Measurements from ENCODE around the gene USP33. TPM values are rescaled to one million over a fixed set of nuclear protein-coding genes. Genes with fewer than 3 reads are reported as not detected.

USP33 gene
- total RNA-seq, 1 experiment from 2014 or later: 51.5 TPM

GRCh38 chr1:77776007-77776700 lies 16.5 kb upstream of the USP33 start:
- DNase-seq: no peak
- no peak overlapping the region for H3K56ac ChIP-seq (ENCODE audit: insufficient read length, low read depth, low read length)
- Mint-ChIP-seq H3K4me1 (peaks cover 7 to 14% of the 10 kb centered on the region in 2 experiments), H3K4me3 (no peak overlapping the region), H3K27me3 (ENCODE audit: low read depth) (peaks cover 2% of the 10 kb centered on the region; the same call in 1 of the 2 replicates), H3K36me3 (ENCODE audit: insufficient read depth in 1 of 3, low read depth in 3 of 3) (no peaks in the 10 kb centered on the region), H3K9me3 (no peaks in the 10 kb centered on the region), H3K27ac (peak overlapping the region in 1 of 3 experiments; percentile 28; a peak in 1 of 7 replicates)
- H2BK5ac ChIP-seq (ENCODE audit: insufficient read length, low read length): no peak overlapping the region
- H3T11ph ChIP-seq (ENCODE audit: low read length): no peak overlapping the region
- H3K9me3 ChIP-seq (ENCODE audit: control insufficient read depth, low read depth, low read length): no peaks in the 10 kb centered on the region
- no peaks in the 10 kb centered on the region for H4K20me1 ChIP-seq (ENCODE audit: control insufficient read depth, insufficient read depth, insufficient read length)
- no peak overlapping the region for H2BK12ac ChIP-seq (ENCODE audit: insufficient read length, low read depth, low read length)
- no peaks in the 10 kb centered on the region for H3K79me1 ChIP-seq (ENCODE audit: insufficient read depth, low read depth, low read length, poor library complexity, severe bottlenecking)
- no peaks in the 10 kb centered on the region for H3K79me2 ChIP-seq (ENCODE audit: insufficient read depth, low read length)
- H2BK20ac ChIP-seq (ENCODE audit: low read depth, low read length, poor library complexity, severe bottlenecking): no peak overlapping the region
- no peak overlapping the region for H4K91ac ChIP-seq (ENCODE audit: insufficient read length, low read depth, low read length)
- no peak overlapping the region for H3K9ac ChIP-seq (ENCODE audit: extremely low read depth, insufficient read length, low read length)
- WGBS (ENCODE audit: extremely low coverage, insufficient read length, low lambda C conversion rate): no CpG with 5 or more reads among the region's 7 CpGs
- no peak overlapping the region for H3K27ac ChIP-seq (ENCODE audit: insufficient read length, low read depth, low read length)
- no peak overlapping the region for H3K4ac ChIP-seq (ENCODE audit: low read depth, low read length)
- H2BK120ac ChIP-seq (ENCODE audit: low read depth, low read length, poor library complexity, severe bottlenecking): no peak overlapping the region
- no peak overlapping the region for H2BK15ac ChIP-seq (ENCODE audit: low read depth, low read length)
- H3K23me2 ChIP-seq (ENCODE audit: insufficient read length, low read depth, low read length, poor library complexity, severe bottlenecking): peaks cover 7% of the 10 kb centered on the region
- H3K14ac ChIP-seq (ENCODE audit: insufficient read depth, low read length): no peak overlapping the region
- no peak for TF ChIP-seq CTCF (conservative IDR thresholded peaks at IDR 0.05)
- no peak overlapping the region for H3K23ac ChIP-seq (ENCODE audit: insufficient read length, low read depth, low read length)
- no peaks in the 10 kb centered on the region for H3K4me1 ChIP-seq (ENCODE audit: insufficient read depth, low read length)
- no peak overlapping the region for H3K18ac ChIP-seq (ENCODE audit: insufficient read length, low read depth, low read length)
- no peak overlapping the region for H4K5ac ChIP-seq (ENCODE audit: insufficient read length, low read depth, low read length)
- no peak overlapping the region for H2AFZ ChIP-seq (ENCODE audit: low read length)
- H4K8ac ChIP-seq (replicated peaks; ENCODE audit: insufficient read length, low read depth, low read length): no peak overlapping the region
- H3K27me3 ChIP-seq (ENCODE audit: insufficient read depth, low read length): no peaks in the 10 kb centered on the region
- no peak overlapping the region for H2AK5ac ChIP-seq (ENCODE audit: insufficient read length, low read length)
- no peak overlapping the region for H3K4me2 ChIP-seq (ENCODE audit: insufficient read depth, insufficient read length, low read length)

All from H9 (cell line).